CD1c-positive myeloid dendritic cell (primary cell): ENCODE measurements around the gene MICAL2.

ENCODE experiments used
- DNase-seq: peaks from one replicate; pipeline ENCODE4 v3.0.0-alpha.2; 2016; ENCODE audit errors: extremely low spot score

The MICAL2 gene

DNA sequence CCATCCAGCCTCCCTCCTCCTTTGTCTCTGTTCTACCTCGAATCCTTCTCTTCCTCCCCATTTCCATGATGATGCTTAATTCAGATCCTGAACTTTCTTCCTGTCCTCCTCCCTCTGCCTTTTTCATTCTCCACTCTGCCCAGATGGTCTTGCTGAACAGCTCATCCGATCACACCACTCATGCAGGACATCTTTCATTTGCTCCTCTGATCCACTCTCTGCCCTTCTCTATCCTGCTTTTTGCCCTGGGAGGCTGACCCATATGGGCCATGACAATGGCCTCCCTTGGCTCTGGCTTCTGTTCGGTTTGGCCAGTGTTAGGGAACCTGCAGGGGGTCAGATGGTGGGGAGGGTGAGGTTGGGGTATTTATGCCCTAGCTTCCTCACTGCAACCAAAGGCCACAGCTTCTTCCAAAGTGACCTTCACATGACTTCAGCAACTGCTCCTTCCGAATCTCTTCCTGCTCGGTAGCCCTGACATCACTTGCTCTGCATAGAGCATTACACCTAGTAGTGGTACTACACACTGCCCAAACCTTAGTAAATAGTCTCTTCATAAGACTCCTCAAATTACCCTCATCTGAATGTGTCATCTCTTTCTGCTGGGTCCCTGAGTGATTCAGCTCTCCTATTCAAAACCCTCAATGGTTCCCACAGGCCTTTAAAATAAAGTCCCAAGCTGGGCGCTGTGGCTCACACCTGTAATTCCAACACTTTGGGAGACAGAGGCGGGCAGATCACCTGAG lies 32.7 kb upstream of the MICAL2 start:
- DNase-seq = no peak

DNA sequence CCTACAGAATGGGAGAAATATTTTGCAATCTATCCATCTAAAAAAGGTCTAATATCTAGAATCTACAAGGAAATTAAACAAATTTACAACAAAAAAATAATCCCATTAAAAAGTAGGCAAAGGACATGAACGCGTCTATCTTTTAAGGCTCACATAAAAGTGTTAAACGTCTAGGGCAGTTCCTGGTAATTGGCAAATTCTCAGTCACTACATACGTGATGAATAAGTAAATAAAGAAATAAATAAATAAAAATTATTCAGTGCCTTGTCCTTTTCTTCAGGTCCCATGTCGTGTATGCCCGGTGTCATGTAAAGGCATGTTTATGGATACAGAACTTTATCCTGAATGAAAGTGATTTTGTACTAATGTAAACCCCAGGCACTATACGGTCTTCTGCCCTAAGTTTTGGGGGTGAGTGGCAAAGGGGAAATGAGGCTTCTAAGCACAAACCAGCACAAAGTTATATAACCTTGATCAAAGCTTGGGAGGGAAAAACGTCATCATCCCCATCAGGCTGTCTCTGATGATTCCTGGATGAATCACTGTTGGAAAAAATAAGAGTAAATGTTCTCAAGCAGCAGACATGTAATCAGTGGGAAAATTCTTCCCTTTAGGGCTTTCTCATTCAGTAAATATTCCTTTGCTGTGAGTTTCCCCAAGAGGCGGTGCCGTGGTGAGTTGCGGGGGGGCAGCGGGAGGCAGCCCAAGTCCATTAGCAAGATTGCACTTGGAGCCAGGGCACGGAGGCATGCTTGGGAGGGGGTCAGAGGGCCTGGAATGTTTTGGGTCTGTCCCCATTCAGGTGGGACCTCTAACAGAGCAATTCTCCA lies 30.4 kb upstream of the MICAL2 start:
- DNase-seq = no peak

DNA sequence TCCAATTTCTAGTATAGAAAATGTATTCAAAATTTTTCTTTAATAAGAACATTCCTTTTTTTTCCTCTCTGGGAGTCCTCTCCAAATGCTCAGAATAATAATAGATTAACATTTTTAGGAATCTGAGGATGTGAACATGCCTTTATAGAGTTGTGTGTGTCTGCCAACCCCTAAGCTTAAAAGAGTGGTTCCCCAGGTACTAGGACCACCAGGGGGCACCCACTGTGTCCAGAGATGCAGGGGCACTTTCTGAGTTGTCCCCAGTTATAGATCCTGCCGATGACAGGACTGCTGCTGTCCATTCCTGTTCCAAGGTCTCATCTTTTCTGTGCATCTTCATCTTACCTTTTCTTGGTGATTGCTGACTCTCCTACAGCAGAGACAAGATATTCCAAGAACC lies 27.0 kb upstream of the MICAL2 start:
- DNase-seq = no peak

DNA sequence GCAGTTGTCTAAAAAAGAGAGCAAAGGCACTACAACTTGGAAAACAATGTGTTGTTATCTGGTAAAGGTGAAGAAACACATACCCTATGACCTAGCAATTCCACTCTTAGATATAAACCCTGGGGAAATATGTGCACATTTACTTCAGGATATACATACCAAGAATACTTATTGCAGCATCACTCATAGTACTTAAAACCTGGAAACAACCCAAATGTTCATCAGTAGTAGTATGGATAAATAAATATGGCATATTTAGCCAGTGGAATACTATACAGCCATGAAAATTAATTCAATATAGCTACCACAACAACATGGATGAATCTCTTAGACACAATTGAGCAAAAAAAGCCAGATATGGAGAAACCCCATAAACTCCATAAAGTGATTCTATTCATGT lies 26.1 kb upstream of the MICAL2 start:
- DNase-seq = no peak

DNA sequence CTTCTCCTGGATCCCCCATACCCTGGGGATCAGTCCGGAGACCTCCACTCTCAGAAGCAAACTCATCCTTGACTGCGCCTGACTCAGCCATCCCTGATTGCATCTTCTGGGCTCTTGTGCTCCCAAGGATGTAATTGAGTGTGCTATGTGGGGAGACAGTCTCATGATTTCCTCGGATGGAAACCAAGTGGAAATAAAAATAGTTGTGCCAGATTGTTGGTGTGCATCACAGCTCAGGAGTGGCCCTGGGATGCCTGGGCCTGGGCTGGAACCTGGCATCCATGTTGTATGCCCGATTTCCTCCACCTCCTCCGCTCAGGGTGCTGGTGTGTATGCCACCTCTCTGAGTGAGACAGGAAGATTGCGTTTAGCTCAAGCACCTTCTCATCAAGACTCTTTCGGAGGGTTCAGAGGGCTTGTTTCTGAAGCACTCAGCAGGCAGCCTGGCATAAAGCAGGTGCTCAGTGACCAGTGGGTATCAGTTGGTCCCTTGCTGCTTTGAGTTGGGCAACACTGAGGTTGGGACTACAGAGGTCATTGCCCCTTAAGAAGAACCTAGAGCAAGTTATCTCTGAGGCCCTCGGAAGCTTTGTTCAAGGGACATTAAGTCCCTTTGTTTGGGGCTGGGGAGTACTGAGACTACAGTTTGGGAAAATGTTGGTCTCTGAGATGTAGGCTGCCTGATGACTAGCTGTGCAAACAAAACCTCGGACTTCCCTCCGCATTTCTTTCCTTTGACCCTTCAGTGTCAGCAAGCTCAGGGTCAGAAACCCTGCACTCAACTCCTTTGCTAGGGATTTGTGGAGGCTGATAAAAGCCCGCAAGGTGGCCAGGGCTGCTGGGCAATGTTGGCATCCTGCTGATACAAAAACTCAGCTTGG lies 24.8 kb upstream of the MICAL2 start:
- no peak for DNase-seq

DNA sequence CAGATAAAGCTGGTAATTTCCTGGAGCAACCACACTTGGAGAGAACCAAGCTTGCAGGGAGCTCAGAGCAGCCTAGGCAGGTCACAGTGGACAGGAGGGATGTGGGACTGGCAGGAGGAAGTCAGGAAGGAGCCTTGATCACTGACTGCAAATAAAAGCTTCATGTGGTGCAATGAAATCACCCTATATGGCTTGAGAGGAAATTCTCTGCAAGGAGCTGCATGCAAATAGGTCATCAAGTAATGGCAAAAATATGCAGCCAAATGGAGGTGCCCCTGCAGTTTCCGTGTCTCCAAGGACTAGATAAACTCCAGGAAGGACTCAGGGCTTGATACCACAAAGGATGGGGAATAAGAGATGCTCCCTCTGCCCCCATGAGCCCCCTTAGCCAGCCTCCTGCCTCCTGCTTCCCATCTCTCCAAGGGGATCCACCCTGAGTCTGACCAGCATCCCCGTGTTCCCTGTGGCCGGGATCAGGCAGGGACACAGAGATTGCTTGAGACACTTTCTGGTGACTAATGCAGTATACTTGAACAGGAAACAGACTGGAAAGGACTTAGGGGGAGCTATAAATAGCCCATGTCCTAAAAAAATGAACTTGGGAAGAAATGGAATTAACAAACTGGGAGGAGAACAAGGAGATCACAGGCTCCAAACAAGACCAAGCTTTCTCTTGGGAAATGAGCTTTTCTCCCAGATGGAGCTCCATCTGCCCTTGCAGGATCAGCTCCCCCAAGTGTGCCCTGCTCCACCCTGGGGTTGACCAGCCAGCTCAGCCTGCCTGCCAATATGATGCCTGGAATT lies 23.9 kb upstream of the MICAL2 start:
- peak; percentile 25 for DNase-seq

DNA sequence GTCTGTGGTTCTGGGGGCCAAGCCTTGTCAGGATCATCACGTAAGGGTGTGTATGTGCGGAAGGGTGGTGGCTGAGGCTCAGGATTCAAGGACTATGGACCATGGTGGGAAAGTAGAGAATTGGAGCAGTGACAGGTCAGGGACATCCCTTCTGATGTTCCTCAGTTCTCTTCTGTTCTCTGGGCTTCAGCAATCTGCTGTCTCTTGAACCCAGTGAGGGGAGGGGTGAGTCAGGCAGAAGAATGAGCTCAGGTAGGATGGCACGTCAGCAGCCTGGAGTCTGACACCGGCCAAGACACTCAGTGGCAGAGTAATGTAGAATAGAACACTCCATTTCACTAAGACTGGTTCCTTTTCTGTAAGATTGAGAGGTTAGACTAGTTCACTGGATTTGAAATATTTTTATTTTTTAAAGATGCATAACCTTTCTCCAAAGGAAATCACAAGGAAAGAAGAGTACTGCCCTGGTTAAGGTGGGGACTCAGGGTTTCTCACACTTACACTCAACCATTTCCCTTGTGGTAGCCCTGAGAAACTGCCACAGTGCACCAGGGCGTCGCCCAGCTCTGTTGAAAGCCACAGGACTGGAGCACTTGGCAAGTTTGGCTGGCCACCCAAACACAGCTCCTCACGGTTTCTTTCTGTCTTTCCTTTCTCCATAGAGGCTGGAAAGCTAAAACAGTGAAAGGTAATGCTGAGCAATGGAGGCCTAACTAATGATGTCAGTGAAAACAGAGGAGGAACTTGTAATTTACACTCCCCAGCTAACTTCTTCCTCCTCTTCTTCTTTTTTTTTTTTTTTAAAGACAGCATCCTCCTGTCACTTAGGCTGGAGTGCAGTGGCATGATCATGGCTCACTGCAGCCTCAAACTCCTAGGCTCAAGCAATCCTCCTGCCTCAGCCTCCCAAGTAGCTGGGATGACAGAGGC lies 23.1 kb upstream of the MICAL2 start:
- peak; percentile 30 for DNase-seq

DNA sequence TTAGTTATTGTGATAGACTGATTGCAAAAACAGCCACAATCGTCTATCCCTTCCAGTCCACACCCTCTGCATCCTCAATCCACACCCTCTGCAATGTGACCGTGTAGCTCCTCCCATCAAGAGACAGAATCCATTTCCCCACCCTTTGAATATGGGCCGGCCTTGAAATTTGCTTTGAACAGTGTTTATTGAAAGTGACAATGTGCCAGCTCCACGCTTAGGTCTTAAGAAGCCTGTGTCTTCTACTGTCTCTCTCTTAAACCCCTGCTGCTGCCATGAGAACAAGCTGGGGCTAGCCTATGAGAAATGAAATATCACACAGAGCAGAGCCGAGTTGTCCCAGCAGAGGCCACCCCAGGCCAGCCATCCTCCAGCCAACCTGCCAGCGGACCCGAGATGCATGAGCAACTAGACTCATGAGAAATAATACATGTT lies 22.3 kb upstream of the MICAL2 start:
- DNase-seq = no peak

DNA sequence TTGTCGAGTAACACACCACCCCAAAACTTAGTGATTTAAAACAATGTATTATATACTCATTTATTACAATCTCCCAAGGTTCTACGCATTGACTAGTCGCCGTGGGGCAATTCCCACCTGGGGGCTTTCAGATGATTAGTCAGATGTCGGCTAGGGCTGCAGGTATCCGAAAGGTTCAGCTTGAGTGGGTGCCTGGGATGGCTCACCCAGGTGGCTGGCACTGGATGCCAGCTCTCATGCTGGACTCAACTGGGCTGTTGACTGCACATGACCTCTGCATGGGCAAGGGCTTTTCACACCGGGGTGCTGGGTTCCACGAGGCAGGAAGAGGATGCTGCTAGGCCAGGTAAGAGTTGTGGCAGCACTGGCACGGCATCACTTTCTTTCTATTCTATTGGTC lies 21.9 kb upstream of the MICAL2 start:
- no peak for DNase-seq

DNA sequence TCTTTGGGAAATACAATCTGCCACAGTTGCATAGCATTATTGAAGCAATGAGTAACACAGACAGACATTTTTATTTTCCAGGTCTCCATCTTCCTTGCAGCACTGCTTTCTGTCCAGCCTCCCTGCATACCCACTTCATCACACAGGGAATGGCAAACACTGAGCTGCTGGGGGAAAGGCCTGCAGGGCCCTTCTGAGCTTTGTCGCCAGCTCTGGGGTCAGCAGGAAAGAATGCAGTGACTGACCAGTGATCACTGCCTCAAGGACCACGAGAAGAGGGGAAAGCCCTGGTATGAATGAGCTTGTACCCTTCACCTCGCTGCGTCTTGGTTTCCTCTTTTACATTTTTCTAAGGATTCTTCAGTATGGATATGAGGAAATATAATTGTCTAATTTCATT lies 21.3 kb upstream of the MICAL2 start:
- no peak for DNase-seq

DNA sequence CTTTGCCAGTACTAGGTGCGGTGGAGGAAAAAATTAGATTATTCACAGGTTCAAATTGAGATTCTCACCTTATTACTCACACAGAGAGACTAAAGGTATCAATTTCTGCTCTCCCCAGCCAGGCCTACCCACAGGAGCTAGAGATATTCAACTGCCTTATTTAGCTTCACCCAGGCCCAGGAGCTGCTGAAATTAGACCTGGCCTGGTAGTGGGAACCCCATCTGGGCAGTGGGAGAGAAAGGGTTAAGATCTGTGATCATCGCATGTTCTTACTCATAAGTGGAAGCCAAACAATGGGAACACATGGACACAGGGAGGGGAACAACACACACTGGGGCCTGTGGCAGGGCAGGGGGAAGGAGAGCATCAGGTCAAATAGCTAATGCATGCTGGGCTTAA lies 20.9 kb upstream of the MICAL2 start:
- DNase-seq = no peak

DNA sequence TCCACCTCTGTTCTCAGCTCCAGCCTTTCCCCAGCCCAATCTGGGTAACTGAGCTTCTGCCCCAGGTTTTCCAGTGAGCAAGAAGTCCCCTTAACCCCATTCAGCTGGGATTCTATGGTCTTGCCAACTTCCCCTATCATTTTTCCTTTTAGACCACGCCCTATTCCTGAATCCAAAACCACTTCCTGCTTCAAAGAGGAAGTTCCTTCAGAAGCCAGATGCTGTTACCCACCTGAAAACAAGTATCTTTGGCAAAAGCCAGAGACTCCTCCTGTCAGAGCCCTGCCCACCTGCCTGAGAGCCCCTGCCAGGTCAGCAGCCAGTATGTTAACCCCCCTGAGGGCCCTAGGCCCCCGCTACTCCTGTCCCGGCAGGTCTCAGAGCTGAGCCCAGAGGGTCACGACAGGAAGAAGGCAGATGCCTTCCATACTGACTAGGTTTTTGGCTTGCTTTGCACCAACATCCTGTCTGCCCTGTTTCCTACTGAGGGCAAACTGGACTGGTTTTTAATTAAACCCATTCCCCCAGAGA lies 20.3 kb upstream of the MICAL2 start:
- peak; percentile 87 for DNase-seq

DNA sequence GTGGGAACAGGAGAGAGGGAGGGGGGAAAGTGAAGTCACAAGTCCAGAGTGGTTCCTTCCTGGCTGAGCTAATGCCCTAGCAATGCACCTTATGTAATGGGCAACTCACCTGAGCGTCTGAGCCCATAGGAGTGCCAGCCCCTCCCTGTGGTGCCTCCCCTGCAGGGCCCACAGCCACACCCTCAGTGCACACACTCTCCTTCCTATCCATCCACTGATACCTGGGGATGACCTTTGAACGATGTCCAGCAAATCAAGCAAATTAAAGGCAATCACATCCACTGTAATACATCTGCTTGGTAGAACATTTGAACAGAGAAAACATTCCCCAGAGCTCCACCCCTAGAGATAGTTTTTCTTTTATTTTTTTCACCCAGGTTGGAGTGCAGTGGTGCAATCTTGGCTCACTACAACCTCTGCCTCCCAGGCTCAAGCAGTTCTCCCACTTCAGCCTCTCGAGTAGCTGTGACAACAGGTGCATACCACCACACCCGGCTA lies 19.6 kb upstream of the MICAL2 start:
- no peak for DNase-seq

DNA sequence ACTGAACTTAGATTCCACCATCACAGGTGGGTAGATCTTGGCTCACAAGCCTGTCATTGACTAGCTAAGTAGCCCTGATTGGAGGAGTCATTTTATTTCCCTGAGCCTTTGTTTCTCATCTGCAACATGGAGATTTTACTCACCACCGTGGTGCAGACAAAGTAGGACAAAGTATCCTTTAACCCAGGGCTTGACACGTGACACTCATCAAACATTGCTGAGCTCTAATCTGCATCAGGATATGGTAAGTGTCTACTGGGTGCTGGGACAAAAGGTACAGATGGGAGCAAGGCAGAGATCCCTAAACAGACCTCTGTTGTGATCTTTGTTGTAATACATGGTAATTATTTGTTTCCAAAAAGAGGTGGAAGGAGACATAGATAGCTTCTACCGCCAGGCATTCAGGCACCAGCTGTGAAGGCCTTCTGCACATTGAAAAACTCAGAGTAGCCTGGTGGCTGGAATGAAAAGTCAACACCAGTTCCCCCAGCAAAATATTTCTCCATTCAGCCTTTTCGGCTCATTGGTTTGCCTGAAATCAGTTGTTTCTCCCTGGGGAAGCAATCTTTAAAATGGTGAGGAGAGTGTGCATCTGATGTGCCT lies 18.3 kb upstream of the MICAL2 start:
- no peak for DNase-seq

DNA sequence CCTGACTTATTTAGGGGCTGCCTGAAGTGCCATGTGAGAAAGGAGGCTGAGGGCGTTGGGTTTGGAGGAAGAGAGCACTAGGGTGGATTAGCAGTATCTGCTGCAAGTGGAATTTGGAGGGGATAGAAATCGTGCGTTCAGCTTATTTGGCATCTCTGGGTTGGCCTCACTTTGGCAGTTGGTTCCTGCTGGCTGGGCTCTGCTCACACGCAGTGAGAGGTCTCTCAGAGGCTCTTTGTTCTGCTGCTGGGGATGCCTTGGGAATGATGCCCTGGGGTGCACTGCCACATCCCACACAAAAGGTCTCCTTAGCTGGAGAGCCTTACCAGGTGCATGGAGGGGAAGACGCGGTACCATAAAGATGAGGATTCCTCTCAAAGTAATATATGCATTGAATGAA lies 17.7 kb upstream of the MICAL2 start:
- no peak for DNase-seq

DNA sequence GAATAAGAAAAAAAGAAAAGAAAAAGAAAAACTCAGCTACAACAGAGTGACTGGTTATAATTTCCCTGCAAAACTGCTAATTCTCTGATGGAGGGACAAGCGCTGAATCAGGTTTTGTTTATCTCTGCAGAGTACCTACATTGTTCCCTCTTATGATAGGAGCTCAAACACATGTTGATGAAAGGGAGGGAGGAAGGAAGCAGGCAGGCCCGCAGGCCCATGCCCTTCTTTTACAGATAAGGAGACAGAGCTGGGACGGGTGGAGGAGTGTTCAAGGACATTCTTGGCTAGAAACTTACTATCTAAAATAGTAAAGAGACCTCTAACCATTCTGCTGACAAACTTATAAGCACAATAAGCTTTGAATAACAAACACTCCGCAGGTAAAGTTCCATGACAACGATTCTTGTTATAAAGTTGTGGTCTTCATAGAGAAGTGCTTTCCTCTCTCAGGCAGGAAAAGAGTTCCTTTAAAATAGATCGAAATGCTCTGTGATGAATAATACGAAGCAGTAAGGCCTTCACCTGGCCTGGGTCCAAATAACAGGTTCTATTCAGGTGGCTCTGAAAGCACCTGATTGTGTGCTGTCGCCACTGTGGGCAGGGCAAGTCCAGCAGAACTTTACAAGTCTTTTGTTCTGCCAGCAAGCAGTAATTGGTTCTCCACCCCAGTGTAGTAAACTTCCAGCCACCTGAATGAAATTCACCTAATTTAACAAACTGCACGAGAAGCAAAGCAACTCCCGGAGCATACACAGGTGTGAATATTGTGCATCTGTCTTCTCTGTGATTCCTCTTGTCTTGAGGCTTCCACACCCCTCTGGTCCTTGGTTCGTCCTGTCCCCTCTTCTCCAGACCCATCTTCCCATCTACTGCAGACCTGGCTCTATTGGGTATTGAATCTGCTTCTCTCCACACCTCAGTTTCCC lies 15.3 kb upstream of the MICAL2 start:
- DNase-seq = no peak

DNA sequence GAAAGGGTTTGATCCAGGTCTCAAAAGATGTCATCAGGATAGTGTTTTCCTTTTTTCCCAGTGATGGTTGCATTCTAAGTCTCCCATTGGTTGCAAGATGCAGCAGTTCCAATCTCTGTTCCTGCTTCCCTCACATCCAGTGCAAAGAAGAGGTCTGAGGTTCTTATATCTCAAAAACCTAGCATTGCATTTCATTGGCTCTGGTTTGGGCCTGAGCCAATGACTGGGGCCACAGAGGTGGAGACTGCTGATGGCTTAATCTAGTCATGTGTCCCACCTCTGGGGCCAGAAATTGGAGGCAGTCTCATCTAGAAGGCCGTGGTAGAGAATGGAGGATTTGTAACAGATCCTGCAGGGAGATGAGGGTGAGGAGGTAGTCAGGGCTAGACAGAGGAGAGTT lies 13.2 kb upstream of the MICAL2 start:
- no peak for DNase-seq

DNA sequence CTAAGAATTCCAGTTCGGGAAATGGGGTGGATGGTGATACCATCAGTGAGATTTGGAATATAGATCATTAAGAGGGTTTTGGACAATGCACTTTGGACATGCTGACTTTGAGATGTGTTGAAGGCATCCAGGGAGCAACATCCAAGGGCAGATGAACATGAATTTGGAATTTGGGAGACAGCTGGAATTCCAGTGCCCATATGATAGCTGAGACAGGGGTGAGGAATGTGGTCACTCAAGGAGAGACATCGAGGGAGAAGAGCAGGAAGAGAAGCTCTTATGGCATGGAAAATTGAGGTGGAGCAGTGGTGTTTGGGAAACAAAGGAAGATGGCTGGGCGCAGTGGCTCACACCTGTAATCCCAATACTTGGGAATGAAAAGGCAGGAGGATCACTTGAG lies 11.8 kb upstream of the MICAL2 start:
- DNase-seq = no peak
